ENCODE data around the gene SEMA6B.

Gene SEMA6B

DNA sequence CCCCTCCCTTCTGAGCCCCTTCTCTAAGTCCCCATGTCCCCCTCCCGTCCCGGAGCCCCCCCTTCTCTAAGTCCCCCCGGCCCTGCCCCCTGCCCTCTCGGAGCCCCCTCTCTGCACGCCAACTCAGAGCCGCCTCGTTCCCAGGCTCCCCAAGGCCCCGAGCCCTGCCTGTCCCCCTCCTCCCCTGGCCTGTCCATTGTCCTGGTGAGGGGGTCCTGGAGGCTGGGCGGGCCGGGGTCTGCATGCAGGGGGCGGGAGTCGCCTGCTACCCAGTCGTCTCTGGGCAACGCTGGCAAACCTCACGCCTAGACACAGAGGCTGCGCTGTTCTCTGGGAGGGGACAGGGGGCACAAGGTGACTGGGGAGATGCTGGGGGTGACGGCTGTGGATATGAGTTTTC lies 39.2 kb upstream of the SEMA6B start:
- TF ChIP-seq SIN3A (IDR thresholded peaks at IDR 0.05; ENCODE audit: borderline replicate concordance, insufficient read depth, low read length) = no peak
- no peak for TF ChIP-seq POLR2AphosphoS5 (IDR thresholded peaks at IDR 0.05; ENCODE audit: low read depth, low read length)
- no peak for TF ChIP-seq TAF1 (IDR thresholded peaks at IDR 0.05; ENCODE audit: borderline replicate concordance, insufficient read depth, low read length)

DNA sequence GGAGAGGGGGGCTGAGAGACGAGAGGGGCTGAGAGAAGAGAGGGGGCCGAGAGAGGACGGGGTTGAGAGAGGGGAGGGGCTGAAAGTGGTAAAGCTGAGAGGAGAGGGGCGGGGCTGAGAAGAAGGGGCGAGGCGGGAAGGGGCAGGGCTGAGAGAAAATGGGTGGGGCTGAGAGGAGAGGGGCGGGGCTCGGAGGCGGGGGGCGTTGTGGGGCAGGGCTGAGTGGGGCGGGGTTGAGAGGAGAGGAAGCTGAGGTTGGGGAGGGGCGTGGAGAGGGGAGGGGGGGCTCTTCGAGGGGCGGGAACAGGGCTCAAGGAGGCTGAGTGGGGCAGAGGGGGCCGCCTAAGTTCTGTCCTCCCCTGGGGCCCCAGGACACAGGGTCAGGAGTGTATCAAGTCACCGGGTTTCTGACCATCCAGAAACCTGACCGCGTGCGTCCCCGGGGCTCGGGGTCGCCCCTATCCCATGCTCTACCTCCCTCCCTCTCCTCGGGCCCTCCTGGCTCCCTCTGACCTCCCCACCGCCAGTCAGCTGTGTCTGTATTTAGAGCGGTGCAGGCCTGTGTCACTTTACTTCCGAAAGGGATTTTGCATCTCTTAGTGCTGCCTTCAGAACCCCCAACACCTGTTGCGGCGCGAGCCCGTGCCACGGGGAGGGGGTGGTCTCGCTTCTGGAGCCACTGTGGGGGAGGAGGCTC lies 38.6 kb upstream of the SEMA6B start:
- no peak for TF ChIP-seq POLR2AphosphoS5 (IDR thresholded peaks at IDR 0.05; ENCODE audit: low read depth, low read length)

DNA sequence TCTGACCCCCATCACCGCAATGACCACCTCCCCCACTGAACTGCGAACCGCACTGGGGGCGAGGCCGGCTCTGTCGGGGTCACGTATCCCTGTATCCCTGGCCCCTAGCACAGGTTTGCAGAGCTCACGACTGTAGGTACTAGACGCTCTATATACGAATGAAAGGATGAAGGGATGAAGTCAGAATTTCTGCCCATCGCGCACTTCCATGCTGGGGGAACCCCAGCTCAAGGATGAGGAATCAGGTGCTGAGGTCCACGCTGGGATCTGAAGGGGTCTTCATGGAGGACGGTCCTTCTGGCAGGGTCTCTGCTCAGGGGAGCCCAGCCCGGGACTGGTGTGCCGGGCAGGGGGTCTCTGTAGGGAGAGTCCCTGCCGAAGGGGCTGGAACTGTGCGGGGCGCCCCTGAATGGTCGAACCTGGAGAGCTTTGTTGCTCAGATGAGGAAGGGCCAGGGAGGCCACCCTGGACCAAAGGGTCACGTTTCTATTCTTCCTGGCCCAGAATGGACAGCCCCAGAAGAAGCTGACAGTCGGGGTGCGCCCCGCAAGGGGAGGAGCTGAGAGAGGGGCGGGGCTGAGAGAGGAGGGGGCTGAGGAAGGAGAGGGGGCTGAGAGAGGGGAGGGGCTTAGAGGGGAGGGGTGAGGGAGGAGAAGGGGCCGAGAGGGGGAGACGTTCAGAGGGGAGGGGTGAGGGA lies 37.9 kb upstream of the SEMA6B start:
- TF ChIP-seq TAF1 (IDR thresholded peaks at IDR 0.05; ENCODE audit: borderline replicate concordance, insufficient read depth, low read length) = no peak
- TF ChIP-seq, protein P1, sequence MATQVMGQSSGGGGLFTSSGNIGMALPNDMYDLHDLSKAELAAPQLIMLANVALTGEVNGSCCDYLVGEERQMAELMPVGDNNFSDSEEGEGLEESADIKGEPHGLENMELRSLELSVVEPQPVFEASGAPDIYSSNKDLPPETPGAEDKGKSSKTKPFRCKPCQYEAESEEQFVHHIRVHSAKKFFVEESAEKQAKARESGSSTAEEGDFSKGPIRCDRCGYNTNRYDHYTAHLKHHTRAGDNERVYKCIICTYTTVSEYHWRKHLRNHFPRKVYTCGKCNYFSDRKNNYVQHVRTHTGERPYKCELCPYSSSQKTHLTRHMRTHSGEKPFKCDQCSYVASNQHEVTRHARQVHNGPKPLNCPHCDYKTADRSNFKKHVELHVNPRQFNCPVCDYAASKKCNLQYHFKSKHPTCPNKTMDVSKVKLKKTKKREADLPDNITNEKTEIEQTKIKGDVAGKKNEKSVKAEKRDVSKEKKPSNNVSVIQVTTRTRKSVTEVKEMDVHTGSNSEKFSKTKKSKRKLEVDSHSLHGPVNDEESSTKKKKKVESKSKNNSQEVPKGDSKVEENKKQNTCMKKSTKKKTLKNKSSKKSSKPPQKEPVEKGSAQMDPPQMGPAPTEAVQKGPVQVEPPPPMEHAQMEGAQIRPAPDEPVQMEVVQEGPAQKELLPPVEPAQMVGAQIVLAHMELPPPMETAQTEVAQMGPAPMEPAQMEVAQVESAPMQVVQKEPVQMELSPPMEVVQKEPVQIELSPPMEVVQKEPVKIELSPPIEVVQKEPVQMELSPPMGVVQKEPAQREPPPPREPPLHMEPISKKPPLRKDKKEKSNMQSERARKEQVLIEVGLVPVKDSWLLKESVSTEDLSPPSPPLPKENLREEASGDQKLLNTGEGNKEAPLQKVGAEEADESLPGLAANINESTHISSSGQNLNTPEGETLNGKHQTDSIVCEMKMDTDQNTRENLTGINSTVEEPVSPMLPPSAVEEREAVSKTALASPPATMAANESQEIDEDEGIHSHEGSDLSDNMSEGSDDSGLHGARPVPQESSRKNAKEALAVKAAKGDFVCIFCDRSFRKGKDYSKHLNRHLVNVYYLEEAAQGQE (IDR thresholded peaks at IDR 0.05; ENCODE audit: insufficient read depth in 1 of 2, low read depth in 2 of 2, low read length in 2 of 2) = no peak
- no peak for TF ChIP-seq FOXP2 (optimal IDR thresholded peaks at IDR 0.05; ENCODE audit: borderline replicate concordance, extremely low read depth, extremely low read length, insufficient read depth)
- TF ChIP-seq SIN3A (IDR thresholded peaks at IDR 0.05; ENCODE audit: borderline replicate concordance, insufficient read depth, low read length) = no peak
- no peak for TF ChIP-seq POLR2AphosphoS5 (IDR thresholded peaks at IDR 0.05; ENCODE audit: low read depth, low read length)

DNA sequence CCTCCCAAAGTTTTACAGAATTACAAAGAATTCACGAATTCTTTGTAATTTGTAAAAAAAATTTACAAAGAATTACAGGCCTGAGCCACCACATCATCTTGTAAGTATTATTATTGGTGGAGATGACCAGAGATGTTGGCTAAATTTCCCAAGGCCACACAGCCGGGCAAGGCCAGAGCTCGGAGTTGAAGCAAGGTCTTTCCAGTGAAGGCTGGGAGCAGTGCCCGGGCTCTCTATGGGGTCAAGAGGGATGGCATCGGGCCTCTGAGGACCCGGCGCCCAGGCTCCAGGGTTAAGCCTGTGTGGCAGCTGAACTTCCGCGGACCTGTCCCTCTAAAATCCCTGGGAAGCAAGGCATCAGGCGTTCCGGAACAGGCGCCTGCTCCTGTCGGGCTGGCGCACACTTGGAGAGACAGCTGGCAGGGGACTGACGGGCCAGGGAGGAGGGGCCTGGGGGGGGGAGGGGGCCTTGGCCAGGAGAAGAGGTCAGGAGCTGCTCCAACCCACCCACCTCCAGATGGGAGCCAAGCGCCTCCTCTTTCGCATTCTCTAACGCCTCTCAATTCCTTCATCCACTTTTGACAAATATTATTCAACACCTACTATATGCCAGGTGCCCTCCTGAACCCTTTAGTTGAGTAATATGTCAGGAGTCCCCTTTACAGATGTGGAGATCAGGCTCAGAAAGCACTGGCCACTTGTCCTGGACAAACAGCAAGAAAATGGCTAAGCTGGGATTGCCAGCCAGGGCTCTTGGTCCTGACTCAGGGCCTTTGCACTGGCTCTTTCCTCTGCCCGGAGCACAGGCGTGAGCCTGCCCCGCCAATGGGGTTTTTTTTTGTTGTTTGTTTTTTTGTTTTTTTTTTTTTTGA lies 36.8 kb upstream of the SEMA6B start:
- TF ChIP-seq FOXP2 (optimal IDR thresholded peaks at IDR 0.05; ENCODE audit: borderline replicate concordance, extremely low read depth, extremely low read length, insufficient read depth) (no peak), SIN3A (IDR thresholded peaks at IDR 0.05; ENCODE audit: borderline replicate concordance, insufficient read depth, low read length) (no peak), POLR2AphosphoS5 (IDR thresholded peaks at IDR 0.05; ENCODE audit: low read depth, low read length) (no peak), TAF1 (IDR thresholded peaks at IDR 0.05; ENCODE audit: borderline replicate concordance, insufficient read depth, low read length) (no peak)
- TF ChIP-seq, protein P1 (IDR thresholded peaks at IDR 0.05; ENCODE audit: insufficient read depth in 1 of 2, low read depth in 2 of 2, low read length in 2 of 2) = no peak

DNA sequence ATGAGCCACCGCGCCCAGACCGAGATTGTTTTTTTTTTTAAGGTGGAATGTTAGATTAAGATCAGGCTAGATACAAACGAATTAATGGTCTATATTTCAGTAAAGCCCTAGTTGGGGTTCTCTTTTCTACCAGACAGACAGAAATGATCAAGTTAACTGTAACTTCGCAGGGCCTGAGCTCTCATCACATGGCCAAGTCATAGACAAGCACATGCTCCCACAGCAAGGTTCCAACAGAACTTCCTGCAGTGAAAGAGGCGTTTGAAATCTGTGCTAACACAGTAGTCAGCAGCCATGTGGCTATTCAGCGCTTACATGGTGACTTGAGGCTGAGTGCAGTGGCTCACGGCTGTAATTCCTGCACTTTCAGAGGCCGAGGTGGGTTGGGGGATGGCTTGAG lies 34.7 kb upstream of the SEMA6B start:
- TF ChIP-seq, protein P1 (IDR thresholded peaks at IDR 0.05; ENCODE audit: insufficient read depth in 1 of 2, low read depth in 2 of 2, low read length in 2 of 2) = no peak
- no peak for TF ChIP-seq POLR2AphosphoS5 (IDR thresholded peaks at IDR 0.05; ENCODE audit: low read depth, low read length)

DNA sequence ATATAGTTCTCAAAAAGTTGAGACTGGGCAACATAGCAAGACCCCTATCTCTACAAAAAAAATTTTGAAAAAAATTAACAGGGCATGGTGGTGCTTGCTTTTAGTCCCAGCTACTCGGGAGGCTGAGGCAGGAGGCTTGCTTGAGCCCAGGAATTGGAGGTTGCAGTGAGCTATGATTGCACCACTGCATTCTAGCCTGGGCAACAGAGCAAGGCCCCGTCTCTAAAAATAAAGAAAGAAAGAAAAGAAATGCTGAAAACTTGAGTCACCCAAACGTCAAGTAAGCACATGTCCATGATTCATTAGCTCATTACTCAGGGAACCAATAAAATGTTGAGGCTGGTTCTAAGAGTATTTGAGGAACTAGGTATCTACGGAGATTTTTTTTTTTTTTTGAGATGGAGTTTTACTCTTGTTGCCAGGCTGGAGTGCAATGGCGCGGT lies 33.9 kb upstream of the SEMA6B start:
- TF ChIP-seq FOXP2 (optimal IDR thresholded peaks at IDR 0.05; ENCODE audit: borderline replicate concordance, extremely low read depth, extremely low read length, insufficient read depth) (no peak), POLR2AphosphoS5 (IDR thresholded peaks at IDR 0.05; ENCODE audit: low read depth, low read length) (no peak), SIN3A (IDR thresholded peaks at IDR 0.05; ENCODE audit: borderline replicate concordance, insufficient read depth, low read length) (no peak), TAF1 (IDR thresholded peaks at IDR 0.05; ENCODE audit: borderline replicate concordance, insufficient read depth, low read length) (no peak)
- TF ChIP-seq, protein P1 (IDR thresholded peaks at IDR 0.05; ENCODE audit: insufficient read depth in 1 of 2, low read depth in 2 of 2, low read length in 2 of 2) = no peak
